MCF 10A (cell line): ENCODE results near the gene ART4. TPM values are rescaled to one million over a fixed set of nuclear protein-coding genes. Genes with fewer than 3 reads are reported as not detected.
A peak's percentile ranks its signal among the peaks of the same experiment; 100 is the strongest.

Experiments used
- BruUV-seq: library from RNA; stranded (reverse); fragments of 400-500 nt; replicated peaks from 2 replicates; lab custom pipeline; 2021; lab: Mats Ljungman, UMichigan
- CTCF ChIA-PET: fragments of 300-600 bp; sonication (Branson Sonifier 250); formaldehyde crosslinking; extraction: SDS; loops from one replicate; lab custom pipeline; 2021; ENCODE audit warnings: antibody characterized with exemption, inconsistent platforms; lab: Yijun Ruan, JAX
- POLR2A ChIA-PET: fragments of 300-600, 350-650 bp; sonication (Branson Sonifier 250); formaldehyde crosslinking; extraction: SDS; loops from one replicate; lab custom pipeline; 2020; ENCODE audit warnings: antibody characterized with exemption, inconsistent platforms; lab: Yijun Ruan, JAX
- DNase-seq: peaks from one replicate; pipeline ENCODE4 v3.0.0-alpha.2; 2018; ENCODE audit not compliant: unreplicated experiment
- H3K27ac Mint-ChIP-seq: one replicate; pipeline ENCODE4 v1.8.0; 2022; ENCODE audit warnings: mild to moderate bottlenecking, low read depth, mixed read lengths; ENCODE audit not compliant: unreplicated experiment
- H3K27me3 Mint-ChIP-seq: one replicate; pipeline ENCODE4 v1.8.0; 2022; ENCODE audit warnings: mixed read lengths; ENCODE audit not compliant: insufficient read depth, unreplicated experiment
- H3K36me3 Mint-ChIP-seq: one replicate; pipeline ENCODE4 v1.8.0; 2022; ENCODE audit warnings: mild to moderate bottlenecking, moderate library complexity, mixed read lengths; ENCODE audit not compliant: insufficient read depth, unreplicated experiment
- H3K4me1 Mint-ChIP-seq: one replicate; pipeline ENCODE4 v1.8.0; 2022; ENCODE audit warnings: mixed read lengths; ENCODE audit not compliant: insufficient read depth, unreplicated experiment
- H3K4me3 Mint-ChIP-seq: one replicate; pipeline ENCODE4 v1.8.0; 2022; ENCODE audit warnings: mild to moderate bottlenecking, moderate library complexity, mixed read lengths; ENCODE audit not compliant: unreplicated experiment
- H3K9me3 Mint-ChIP-seq: one replicate; pipeline ENCODE4 v1.8.0; 2022; ENCODE audit warnings: mixed read lengths; ENCODE audit not compliant: unreplicated experiment
- intact Hi-C: fragments of 100-400 bp; cut with micrococcal nuclease; formaldehyde crosslinking; loops from 2 replicates; pipeline ENCODE4 v1.14.1; 2022
- total RNA-seq: library from RNA; stranded (reverse); gene quantifications from 2 replicates; pipeline ENCODE4 v1.2.3, GENCODE V29; 2022
- TF ChIP-seq, protein P1 (sequence below): fragments of 200-600 bp; IDR thresholded peaks from one replicate; pipeline ENCODE4 v1.8.0; 2022; ENCODE audit warnings: antibody characterized with exemption, mild to moderate bottlenecking; ENCODE audit not compliant: unreplicated experiment

Gene ART4
- total RNA-seq, 1 experiment from 2014 or later, result not detected

DNA sequence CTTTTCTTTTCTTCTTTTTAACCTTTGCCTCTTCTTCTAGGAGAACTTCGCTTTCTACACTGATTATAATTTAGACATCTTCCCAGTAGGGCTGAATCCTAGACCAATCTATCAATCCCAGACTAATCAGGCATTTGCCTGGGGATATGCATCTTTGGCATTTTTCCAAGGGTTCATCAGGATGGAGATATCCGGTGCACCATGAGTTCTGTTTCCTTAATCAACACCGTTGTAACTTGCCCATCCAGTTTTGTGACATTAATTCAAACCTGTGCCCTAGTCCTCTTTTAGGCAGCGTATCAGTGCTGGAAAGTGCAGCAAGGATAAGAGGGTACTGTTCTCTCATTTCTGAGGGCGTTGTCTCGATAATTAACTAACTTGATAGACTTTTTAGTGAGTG lies 42.9 kb upstream of the ART4 start:
- Mint-ChIP-seq H3K36me3 (no peaks in the 10 kb centered on the region), H3K9me3 (no peaks in the 10 kb centered on the region), H3K4me1 (peaks cover 19% of the 10 kb centered on the region), H3K27me3 (peaks cover 16% of the 10 kb centered on the region), H3K27ac (no peak overlapping the region), H3K4me3 (no peak overlapping the region)
- BruUV-seq, result no TSS peak
- peak; percentile 11 for DNase-seq
- intact Hi-C loops, result no loop called here
- TF ChIP-seq, protein P1, sequence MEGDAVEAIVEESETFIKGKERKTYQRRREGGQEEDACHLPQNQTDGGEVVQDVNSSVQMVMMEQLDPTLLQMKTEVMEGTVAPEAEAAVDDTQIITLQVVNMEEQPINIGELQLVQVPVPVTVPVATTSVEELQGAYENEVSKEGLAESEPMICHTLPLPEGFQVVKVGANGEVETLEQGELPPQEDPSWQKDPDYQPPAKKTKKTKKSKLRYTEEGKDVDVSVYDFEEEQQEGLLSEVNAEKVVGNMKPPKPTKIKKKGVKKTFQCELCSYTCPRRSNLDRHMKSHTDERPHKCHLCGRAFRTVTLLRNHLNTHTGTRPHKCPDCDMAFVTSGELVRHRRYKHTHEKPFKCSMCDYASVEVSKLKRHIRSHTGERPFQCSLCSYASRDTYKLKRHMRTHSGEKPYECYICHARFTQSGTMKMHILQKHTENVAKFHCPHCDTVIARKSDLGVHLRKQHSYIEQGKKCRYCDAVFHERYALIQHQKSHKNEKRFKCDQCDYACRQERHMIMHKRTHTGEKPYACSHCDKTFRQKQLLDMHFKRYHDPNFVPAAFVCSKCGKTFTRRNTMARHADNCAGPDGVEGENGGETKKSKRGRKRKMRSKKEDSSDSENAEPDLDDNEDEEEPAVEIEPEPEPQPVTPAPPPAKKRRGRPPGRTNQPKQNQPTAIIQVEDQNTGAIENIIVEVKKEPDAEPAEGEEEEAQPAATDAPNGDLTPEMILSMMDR, result no peak
- ChIA-PET POLR2A (no interaction called here), CTCF (no interaction called here)

DNA sequence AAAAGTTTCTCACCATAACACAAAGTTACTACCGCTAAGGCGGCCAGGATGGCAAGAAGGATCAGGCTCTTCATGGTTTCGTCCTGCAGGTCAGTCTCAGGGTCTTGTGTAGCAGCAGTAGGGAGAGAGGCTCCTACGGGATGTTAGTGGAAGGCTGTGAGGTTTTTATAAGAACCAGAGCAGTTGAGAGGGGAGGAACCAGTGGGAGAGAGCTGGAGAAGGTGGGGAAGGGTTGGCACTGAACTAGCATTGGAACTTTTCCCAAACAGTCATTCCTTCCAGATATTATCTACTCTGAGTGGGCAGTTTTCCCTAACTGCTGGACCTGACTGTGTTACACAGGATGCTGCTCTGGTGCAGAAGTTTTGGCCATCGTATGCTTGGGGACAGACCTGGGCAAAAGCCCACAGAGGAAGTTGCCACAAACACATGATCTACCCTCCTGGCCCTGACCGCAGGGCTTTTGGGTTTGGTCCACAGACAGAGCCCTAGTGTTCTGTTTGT lies 42.4 kb upstream of the ART4 start, which contains the start of gene MGP:
Gene MGP, minus strand, starts transcription at position 137 of the 504 bp plus-strand sequence. Its CDS starts 63 bp downstream, at position 74.
- intact Hi-C loops, result no loop called here
- peaks cover 19% of the 10 kb centered on the region for H3K4me1 Mint-ChIP-seq
- no peaks in the 10 kb centered on the region for H3K9me3 Mint-ChIP-seq
- peak within 1 kb of the TSS; percentile 79 for H3K27ac Mint-ChIP-seq
- H3K4me3 Mint-ChIP-seq, result peak within 1 kb of the TSS; percentile 60
- ChIA-PET CTCF (no interaction called here), POLR2A (no interaction called here)
- H3K36me3 Mint-ChIP-seq, result no peaks in the 10 kb centered on the region
- DNase-seq, result peak; percentile 60
- H3K27me3 Mint-ChIP-seq, result peaks cover 16% of the 10 kb centered on the region
- TF ChIP-seq, protein P1, result no peak
- BruUV-seq, result no TSS peak

DNA sequence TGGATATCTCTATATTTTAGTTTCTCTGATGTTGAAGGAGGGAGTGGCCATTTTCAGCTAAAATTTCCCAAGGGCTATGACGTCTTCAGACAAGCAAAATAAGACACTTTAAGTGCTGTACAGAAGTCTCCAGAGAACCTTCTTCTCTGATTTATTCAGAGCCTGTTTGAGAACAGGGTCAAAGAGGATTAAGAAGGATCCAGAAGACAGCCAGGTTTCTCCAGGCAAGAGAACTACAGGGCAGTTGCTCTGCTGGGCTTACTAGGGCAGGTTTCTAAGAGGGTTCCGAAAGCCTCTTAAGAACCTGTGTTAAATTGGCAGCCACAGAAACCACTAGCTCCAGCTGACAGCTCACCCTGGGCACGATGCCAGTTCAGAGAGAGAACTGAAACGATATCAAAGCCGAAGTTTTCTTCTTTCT lies 41.1 kb upstream of the ART4 start:
- H3K9me3 Mint-ChIP-seq, result no peaks in the 10 kb centered on the region
- intact Hi-C loops, result no loop called here
- DNase-seq, result peak; percentile 89
- POLR2A ChIA-PET, result interaction anchor here (0.8 to 1.3 kb wide), 7 partner anchors 9 to 112 kb away, joined by 3 to 9 read pairs (median 3); no protein-coding TSS in a partner anchor
- H3K36me3 Mint-ChIP-seq, result no peaks in the 10 kb centered on the region
- H3K4me3 Mint-ChIP-seq, result peak overlapping the region; percentile 60
- peaks cover 16% of the 10 kb centered on the region for H3K27me3 Mint-ChIP-seq
- CTCF ChIA-PET, result interaction anchor here (0.7 kb wide), 1 partner anchor 8 kb away, joined by 4 read pairs; no protein-coding TSS in a partner anchor
- BruUV-seq, result no TSS peak
- H3K4me1 Mint-ChIP-seq, result peaks cover 19% of the 10 kb centered on the region
- peak overlapping the region; percentile 79 for H3K27ac Mint-ChIP-seq
- TF ChIP-seq, protein P1, result no peak

DNA sequence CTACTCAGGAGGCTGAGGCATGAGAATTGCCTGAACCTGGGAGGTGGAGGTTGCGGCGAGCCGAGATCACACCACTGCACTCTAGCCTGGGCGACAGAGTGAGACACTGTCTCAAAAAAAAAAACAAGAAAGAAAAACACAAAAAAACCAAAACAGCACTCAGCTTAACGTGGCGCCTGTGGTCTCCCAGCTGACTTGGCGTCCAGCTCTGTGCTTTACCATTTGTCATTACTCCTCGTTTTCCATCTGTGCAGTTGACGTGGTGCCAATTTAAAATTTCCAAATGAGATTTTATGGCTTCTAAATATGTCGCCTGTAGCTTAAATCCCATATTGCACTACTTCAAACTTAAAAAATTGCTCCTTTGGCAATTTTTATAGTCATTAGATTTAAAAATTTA lies 40.4 kb upstream of the ART4 start:
- CTCF ChIA-PET, result interaction anchor here (0.7 kb wide), 1 partner anchor 7 kb away, joined by 4 read pairs; no protein-coding TSS in a partner anchor
- H3K36me3 Mint-ChIP-seq, result no peaks in the 10 kb centered on the region
- POLR2A ChIA-PET, result interaction anchor here (1.1 to 1.3 kb wide), 4 partner anchors 9 to 111 kb away, joined by 3 to 9 read pairs (median 4); no protein-coding TSS in a partner anchor
- H3K4me1 Mint-ChIP-seq, result peaks cover 19% of the 10 kb centered on the region
- H3K9me3 Mint-ChIP-seq, result no peaks in the 10 kb centered on the region
- TF ChIP-seq, protein P1, result no peak
- no peak overlapping the region for H3K4me3 Mint-ChIP-seq
- BruUV-seq, result no TSS peak
- no peak for DNase-seq
- intact Hi-C loops, result no loop called here
- H3K27me3 Mint-ChIP-seq, result peaks cover 14% of the 10 kb centered on the region
- H3K27ac Mint-ChIP-seq, result no peak overlapping the region
